Occipital lobe (tissue), 2 donors: Measurements from ENCODE around the gene SEC62. TPM values are rescaled to one million over a fixed set of nuclear protein-coding genes. Genes with fewer than 3 reads are reported as not detected.

Experiments
- DNase-seq: peaks from one replicate; lab custom pipeline; 2025; lab: John Stamatoyannopoulos, UW
- total RNA-seq: library from RNA; depleted of rRNA; stranded (reverse); fragments of >200 nt; gene quantifications from one replicate; pipeline ENCODE4 v1.2.3, GENCODE V29; 2014

Gene SEC62, protein sequence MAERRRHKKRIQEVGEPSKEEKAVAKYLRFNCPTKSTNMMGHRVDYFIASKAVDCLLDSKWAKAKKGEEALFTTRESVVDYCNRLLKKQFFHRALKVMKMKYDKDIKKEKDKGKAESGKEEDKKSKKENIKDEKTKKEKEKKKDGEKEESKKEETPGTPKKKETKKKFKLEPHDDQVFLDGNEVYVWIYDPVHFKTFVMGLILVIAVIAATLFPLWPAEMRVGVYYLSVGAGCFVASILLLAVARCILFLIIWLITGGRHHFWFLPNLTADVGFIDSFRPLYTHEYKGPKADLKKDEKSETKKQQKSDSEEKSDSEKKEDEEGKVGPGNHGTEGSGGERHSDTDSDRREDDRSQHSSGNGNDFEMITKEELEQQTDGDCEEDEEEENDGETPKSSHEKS
- total RNA-seq, result 106 TPM

DNA sequence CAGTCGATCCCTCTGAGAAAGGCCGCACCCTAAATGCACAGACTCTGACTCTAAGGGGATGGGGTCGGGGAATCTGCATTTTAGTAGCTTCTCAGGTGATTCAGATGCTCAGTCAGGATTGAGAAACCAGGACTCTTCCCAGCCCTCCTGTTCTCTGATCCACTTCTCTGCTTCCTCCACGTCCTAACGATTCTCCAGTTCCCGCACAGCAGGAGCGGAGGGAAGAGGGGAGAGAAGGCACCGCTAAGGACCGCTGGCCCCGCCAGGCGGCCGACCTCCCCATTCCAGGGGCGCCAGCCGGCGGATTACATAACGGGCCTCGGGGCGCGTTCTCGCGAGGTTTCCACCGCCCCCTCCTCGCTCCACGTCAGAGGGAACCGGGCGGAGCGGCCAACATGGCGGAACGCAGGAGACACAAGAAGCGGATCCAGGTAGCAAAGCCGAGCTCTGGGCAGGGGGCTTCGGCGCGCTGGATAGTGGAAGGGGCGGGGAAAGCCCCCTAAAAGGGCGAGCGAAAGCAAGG, at the start of gene SEC62:
TSS of gene SEC62 (plus strand) at position 380 of the 523 bp plus-strand sequence. CDS start at position 396, 16 bp downstream.
- DNase-seq, result peak; percentile 92

DNA sequence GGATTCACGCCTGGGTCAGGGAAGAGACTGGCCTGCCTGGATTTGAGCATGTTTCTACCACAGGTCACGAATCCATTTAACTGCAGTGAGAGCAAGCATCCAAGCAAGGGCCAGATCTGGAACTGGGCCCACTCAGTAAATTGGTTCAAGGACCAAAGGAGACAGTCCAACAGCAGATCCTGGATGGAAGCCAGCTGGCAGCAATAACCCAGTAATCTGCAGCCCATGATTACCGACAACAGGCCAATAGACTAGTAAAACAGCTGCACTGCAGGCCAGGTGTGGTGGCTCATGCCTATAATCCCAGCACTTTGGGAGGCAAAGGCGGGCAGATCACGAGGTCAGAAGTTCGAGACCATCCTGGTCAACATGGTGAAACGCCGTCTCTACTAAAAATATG, 43.4 kb upstream of the SEC62 start:
- no peak for DNase-seq

DNA sequence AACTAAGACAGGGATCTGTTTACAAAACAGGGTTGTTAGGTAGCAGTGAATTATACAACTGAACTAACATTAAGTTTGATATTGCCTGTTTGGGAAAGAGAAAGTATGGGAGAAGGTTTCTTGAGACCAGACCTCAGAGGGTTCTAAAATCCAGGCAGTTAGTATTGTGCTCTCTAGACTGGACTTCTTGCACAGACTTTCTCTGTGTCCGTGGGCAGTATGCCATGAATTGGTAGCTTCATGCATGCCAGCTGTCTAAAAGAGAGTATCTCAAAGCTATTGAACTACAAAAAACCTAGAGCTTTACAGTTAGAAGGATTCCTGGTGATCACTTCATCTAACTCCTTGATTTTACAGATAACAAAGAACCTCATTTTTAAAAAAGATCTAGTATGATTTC, 42.8 kb upstream of the SEC62 start:
- DNase-seq, result no peak

DNA sequence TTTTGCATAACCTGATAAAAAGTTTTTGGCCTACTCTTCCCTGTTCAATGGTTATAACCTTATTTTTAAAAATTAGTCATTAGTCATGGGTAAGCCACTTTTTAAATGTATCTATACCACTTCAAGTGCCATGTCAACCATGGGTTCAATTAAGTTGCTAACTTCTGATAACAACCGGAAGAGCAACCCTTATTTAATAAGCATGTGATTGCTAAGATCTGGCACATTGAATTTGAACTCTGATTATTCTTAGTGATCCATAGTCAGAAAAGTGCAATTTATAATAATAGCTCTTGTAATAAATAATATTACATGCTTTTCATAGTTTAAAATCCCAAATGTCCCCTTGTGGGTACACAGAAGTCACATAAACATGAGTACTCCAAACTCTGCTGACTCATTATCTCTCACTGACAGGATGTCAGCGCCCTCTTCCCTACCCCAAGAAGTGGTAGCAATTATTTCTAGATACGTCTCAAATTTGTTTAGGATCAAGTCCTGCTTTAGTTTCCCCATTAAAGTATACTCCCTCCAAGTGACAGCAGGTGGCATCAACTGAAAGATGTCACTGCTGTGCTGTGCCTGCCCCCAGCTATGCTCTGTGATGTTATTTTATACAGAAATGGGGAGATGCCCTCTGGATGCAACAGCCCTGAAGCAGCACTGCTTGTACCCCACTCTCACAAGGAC, 36.6 kb upstream of the SEC62 start:
- DNase-seq, result no peak

DNA sequence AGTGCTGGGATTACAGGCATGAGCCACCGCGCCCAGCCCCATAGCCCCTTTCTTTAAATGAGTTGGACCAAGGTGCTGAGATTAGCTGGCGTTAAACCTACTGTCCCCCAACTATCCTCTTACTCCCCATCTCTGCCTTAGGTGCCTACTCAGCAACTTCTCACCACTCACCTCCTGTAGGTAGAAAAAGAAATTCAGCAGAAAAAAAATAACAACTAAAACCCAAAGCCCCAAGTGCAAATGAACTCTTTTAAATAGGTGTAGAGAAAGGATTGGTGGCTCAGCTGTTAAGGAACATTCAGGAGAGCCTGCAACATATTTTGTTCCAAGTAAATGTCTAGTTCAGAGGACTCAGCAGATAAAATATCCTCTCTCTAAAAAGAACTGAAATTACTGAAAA, 35.8 kb upstream of the SEC62 start:
- DNase-seq, result no peak

DNA sequence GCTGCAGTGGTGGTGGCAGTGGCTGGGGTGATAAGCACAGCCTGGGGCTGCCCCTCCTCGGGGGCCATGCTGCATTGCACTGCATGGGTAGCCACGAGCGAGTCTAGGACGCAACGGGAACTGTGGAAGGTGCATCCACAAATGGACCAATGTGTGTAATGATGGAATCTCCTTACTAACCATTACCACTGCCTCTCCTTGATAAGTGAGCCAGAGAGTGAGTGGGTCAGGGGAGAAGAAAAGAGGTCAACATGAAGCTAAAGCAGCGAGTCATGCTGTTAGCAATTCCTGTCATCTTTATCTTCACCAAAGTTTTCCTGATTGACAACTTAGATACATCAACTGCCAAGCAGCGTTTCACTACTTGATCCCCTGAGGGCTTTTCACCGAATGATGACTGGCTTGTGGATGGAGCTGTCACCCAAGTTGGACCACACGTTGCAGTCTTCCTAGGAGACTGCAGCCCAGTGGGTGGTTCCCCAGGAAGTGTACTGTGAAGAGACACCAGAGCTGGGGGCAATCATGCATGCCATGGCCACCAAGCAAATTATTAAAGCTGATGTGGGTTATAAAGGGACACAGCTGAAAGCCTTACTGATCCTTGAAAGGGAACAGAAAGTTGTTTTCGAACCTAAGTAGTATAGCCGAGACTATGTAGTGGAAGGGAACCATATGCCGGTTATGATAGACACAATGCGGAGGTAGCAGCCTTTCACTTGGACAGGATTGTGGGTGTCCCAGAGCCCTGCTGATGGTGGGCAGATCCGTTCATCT, 34.7 kb upstream of the SEC62 start:
- no peak for DNase-seq

DNA sequence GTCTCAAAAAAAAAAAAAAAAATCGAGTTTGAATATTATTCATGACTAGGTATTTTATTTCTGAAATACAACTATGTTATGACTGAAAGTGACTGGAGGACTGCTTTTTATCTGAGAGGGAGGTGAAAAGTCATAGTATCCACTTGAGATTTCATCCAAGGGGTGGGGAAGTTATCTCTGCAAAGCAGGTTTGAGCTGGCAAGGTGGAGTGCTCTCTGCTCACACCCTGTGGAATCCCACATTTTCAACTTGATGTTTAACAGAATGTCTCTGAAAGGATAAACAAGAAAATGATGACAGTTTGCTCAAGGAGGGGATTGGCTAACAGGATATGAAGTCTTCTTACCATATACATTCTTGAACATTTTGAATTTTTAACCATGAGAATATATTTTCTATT, 27.3 kb upstream of the SEC62 start:
- no peak for DNase-seq

DNA sequence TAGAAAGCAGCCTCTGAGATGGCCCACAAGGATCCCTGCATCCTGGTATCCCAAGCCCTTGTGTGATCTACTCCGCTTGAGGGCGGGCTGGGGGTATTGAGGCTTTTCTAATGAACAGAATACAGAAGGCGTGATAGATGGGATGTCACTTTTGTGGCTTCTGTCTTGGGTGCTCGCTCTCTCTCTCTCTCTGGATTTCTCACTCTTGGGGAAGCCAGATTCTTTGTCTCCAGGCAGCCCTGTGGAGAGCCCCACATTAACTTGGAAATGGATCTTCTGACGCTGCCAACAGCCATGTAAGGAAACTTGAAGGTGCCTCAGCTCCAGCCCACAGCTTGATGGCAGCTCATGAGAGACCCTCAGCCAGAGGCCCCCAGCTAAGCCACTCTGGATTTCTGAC, 26.9 kb upstream of the SEC62 start:
- DNase-seq, result no peak

DNA sequence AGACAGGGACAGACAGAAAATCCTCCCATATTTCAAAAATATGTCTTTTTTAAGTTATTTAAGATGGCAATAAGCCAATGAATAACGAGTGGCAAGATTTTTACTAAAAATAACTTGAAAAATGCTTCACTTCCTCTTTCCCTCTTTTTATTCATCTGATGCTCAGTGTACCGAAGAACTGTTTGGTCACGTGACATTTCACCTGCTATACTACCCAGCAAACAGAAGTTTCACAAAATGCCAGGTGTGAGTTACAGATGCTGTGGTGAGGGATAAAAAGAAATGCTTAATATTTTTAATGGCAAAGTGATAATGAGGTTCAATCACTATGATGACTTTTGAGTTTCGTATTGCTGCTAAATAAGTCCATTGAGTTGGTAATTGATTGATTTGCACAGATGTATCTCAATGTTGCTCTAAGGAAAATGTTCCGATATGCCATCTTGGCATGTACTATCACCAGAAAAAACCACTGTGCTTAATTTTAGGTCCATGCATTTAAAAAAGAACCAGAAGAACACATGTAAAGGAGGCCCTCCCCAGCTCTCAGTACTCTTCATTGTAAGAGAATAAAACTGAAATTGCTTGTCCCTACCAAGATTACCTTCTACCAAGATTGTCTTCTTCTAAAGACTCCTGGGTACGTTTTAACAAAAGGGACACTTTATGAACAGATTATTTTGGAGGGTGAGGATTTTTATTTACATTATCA, 26.0 kb upstream of the SEC62 start:
- no peak for DNase-seq

DNA sequence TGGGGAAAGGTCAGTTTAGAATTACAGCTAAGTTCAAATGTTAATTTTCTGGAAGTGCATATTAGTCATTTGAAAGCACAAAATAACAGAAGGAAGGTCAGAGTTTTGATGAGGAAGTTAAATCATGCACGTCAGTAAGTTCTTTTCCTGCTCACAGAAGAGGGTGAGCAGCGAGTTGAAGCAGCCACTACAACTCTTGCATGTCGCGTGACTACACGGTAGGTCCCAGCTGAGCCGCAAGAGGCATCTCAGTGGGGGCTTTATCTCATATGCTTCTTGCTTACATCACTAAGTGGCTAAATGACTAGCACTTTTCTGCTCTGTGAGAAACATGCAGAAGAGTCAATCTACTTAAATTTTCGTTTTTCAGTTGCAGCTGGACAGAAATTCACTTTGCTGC, 21.3 kb upstream of the SEC62 start:
- DNase-seq, result no peak

DNA sequence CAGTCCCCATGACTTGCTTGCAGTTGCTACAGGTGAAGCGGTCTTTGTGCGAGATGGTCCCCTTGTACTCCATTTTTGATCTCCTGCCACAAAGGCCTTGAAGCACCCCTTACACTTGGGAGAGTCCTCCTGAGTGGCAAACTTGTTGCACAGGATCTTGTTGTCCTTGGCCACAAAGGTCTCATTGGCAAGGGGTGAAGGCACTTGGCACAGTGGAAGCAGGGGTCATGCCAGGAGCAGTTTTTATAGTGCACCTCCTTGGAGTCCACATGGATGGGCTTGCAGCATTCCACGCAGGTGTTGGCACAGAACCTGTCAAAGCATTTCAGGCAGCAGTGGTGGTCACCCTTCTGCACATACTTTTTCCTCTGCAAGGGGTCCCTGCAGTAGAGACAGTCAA, 20.3 kb upstream of the SEC62 start:
- no peak for DNase-seq

DNA sequence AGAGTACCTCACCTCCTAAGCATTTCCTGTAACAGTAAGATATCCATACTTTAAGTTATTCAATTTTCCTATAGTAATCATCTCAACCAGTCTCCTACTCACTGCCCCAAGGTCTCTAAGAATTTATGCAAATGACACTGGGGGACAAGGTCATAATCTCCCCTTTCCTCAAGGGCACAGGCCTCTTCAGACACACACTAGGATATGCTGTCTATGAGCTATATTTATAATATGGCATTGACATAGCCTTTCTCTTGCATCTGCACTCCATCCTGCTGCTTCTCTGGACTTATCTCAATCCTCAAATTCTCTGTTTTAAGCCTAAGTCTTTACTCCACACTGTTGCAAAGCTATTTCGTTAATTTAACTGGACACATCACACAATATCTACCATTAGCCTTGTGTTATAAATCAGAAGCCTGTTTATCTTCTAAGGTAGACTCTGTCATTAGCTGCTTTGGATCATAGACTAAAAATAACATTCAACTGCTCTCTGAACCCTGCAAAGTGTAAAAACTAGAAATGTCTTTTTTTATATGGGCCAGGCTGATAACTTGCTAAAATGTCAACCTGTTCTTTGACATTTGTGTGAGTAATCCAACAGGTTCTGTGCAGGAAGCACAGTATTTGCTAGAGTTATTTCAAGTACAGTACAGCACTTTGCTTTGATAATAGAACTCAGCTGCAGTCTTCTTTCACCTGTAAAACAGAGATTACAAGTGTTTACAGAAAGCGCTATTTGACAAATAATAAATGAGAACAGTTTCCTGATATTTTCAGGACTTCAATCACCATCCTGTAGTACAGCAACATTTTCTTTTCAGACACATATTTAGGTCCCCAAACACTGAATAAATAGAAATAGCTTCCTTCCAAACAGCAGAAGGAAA, 17.8 kb upstream of the SEC62 start:
- DNase-seq, result no peak

DNA sequence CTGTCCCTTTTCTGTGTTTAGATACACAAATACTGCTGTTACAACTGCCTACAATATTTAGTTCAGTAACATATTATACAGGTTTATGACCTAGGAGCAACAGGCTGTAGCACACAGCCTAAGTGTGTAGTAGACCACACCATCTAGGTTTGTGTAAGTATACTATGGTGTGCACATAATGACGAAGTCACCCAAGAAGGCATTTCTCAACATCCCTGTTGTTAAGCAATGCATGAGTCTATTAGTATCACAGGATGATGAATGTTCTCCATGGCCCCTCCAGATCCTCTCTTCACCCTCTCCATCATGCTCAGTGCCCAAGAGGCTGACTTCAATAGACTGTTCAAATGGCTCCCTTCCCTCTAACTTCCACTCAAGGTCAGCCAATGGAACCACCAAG, 14.6 kb upstream of the SEC62 start:
- no peak for DNase-seq

DNA sequence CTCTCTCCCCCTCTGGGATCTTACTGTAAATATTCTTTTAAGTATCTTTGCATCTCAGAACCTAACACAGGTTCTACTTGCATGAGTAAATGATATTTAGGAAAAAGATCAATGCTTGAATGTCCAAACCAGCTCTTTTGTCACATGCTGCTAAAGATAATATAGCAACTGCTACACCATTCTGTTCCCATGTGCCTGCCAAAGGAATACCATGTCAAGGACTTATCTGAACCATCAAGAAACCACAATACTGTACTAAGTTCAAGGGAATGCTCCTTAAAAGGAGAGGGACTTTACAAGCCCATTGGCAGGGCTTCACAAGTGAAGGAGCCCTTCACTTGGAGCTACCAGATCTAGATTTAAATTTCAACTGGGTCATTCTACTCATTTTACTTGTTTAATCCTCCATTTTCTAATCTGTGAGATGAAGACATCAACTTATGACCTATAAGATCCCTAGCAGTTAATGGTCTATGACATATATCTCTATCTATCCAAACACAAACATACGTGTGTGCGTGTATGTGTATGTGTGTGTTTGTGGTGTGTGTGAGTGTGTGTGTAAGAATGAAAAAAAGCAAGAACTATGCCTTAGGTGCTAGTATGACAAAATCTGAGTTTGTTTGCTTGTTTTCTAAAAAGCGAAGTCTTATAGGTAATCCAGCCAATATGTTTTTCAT, 13.0 kb upstream of the SEC62 start:
- DNase-seq, result no peak

DNA sequence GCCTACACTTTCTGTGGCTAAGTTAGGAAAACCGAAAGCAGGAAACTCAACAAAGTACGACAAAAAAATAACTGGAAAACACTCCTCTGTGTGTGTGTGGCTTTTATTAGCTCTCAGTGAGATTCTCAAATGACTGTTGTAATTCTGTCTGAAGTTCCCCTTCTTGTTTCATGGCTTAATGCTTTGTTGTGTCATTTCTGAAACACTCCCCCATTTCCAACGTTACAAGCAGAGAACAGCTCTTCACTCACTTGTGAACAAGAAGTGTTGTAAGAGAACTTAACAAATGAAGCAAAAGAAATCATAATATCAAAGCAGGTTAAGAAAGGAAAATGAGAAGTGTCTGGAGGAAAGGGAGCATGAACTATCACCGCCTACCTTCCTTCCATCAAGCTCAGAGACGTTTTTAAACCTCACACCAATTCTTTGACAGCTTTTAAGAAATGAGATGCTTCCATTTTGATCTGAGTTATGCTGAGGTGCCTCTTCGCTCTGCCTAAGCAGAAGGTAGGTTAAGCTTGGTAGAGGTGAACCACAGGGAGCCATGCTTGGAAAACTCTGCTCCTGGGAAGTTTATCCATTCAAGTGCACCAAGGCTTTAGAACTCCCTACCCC, 12.4 kb upstream of the SEC62 start:
- DNase-seq, result no peak

DNA sequence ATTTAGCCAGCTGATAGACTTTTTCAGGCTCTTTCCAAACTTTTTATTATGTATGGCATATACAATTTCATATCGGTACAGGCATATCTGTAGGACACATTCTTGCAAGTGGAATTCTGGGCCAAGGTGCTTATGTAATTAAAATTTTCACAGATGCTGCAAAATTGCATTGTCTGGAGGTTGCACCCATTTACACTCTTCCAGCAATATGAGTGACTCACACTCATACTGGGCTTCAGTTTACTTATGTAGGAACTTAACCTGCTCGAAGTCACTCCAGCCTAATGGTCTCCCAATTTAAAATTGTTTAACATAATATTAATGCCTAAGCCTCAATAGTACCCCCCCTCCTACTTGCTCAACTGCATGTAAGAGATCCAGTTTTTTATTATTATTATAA, 11.2 kb upstream of the SEC62 start:
- DNase-seq, result no peak

DNA sequence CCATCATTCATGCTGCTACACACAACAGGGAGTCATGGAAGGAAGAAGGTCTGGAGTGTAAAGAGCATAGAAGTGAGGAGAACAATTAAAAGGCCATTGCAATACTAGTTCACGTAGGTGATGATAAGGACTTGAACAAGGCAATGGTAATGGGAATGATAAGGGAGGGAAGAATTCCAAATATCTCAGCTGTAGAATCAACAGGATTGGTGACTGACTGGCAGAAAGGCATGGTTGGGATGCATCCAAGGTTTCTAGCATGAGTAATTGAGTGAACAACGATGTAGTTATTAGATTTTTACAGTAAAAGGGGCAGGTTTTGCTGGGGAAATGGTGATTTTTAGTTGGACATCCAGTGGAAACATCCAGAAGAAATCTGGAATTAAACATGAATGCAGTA, 2.4 kb upstream of the SEC62 start:
- DNase-seq, result no peak

DNA sequence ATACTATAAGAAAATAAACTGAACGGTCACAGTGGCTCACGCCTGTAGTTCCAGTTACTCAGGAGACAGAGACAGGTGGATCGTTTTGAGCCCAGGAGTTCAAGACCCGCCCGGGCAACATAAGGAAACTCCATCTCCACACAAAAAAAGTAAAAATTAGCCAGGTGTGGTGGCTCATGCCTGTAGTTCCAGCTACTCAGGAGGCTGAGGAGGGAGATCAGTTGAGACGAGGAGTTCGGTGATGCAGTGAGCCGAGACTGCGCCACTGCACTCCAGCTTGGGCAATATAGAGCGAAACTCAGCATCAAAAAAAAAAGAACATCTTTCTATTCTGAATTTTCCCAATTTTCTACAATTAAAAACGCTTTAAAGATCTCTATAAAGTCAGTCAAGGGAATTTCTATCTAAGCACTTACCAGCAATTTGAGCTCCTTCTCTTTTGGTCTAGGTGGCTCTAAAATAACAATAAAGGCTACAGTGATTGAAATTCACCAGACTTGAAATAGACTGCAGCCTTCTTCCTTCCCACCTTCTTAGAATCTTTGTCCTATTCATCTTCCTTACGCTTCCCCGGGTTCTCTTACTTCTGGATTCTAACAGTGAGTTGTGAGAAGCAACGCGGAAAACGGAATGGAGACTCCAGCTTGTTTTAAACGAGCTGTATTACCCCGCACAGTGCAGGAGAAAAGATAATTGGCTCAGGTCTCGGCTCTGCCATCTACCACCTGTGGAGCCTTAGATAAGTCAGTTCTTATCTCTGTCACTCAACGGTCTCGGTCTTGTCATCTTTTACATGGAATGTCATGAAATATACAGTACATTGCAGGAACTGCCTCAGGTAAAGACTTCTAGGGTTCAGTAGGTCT, 812 bp upstream of the SEC62 start:
- no peak for DNase-seq
